SK-N-SH treated with all-trans-retinoic acid at 6 μM for 48 hours (cell line): ENCODE data around the gene PAQR5.
"Not testable (repeated sequence)": the region's sequence is repeated elsewhere in the genome, so short reads cannot be mapped to it uniquely, and the experiment has no call there.

Experiments used
- ATAC-seq: fragments of 200-7000 bp; cut with Tn5 transposase; 3 replicates; pipeline ENCODE4 v1.9.1; 2020; ENCODE audit warnings: mild to moderate bottlenecking, moderate library complexity
- ARNTL ChIP-seq: fragments of 450-650 bp; formaldehyde crosslinking; IDR thresholded peaks from 2 replicates; pipeline ENCODE4 v1.5.0; 2020; ENCODE audit warnings: low read depth, mild to moderate bottlenecking, moderate library complexity, borderline replicate concordance
- CSDC2 ChIP-seq: fragments of 250-450 bp; sonication (Bioruptor Pico); IDR thresholded peaks from 2 replicates; pipeline ENCODE4 v1.5.0; 2020; ENCODE audit warnings: mild to moderate bottlenecking, moderate library complexity
- ISL1 ChIP-seq: fragments of 250-450 bp; sonication (Bioruptor Pico); IDR thresholded peaks from 2 replicates; pipeline ENCODE4 v2.1.2; 2022; ENCODE audit warnings: mild to moderate bottlenecking, moderate library complexity
- OSR1 ChIP-seq: fragments of 250-450 bp; sonication (Bioruptor Pico); IDR thresholded peaks from 2 replicates; pipeline ENCODE4 v1.8.0; 2022; ENCODE audit warnings: moderate library complexity, mild to moderate bottlenecking, inconsistent platforms
- PATZ1 ChIP-seq: fragments of 250-450 bp; sonication (Bioruptor Pico); IDR thresholded peaks from 2 replicates; pipeline ENCODE4 v1.8.0; 2020; ENCODE audit warnings: mild to moderate bottlenecking, moderate library complexity, borderline replicate concordance
- POU6F1 ChIP-seq: fragments of 250-450 bp; sonication (Bioruptor Pico); IDR thresholded peaks from 2 replicates; pipeline ENCODE4 v1.8.0; 2021; ENCODE audit warnings: low read depth, mild to moderate bottlenecking, moderate library complexity, borderline replicate concordance
- PPARA ChIP-seq: fragments of 250-450 bp; sonication (Bioruptor Pico); IDR thresholded peaks from 2 replicates; pipeline ENCODE4 v1.5.0; 2020; ENCODE audit warnings: mild to moderate bottlenecking, borderline replicate concordance
- RARB ChIP-seq: fragments of 250-450 bp; sonication (Bioruptor Pico); IDR thresholded peaks from 2 replicates; pipeline ENCODE4 v1.8.0; 2021; ENCODE audit warnings: mild to moderate bottlenecking, moderate library complexity
- TSHZ2 ChIP-seq: fragments of 250-450 bp; sonication (Bioruptor Pico); IDR thresholded peaks from 2 replicates; pipeline ENCODE4 v1.5.0; 2020; ENCODE audit warnings: mild to moderate bottlenecking, moderate library complexity
- ZC3H10 ChIP-seq: fragments of 250-450 bp; sonication (Bioruptor Pico); IDR thresholded peaks from 2 replicates; pipeline ENCODE4 v1.5.1; 2021; ENCODE audit warnings: mild to moderate bottlenecking, moderate library complexity
- ZFP3 ChIP-seq: fragments of 250-450 bp; sonication (Bioruptor Pico); IDR thresholded peaks from 2 replicates; pipeline ENCODE4 v1.5.0; 2020; ENCODE audit warnings: mild to moderate bottlenecking, moderate library complexity
- ZNF565 ChIP-seq: fragments of 450-650 bp; formaldehyde crosslinking; conservative IDR thresholded peaks from 2 replicates; pipeline ENCODE4 v1.5.0; 2020; ENCODE audit warnings: low read depth, mild to moderate bottlenecking, moderate library complexity

The PAQR5 gene

GRCh38 chr15:69289342-69290146 lies 9.2 kb upstream of the PAQR5 start:
- ATAC-seq = no peak
- TF ChIP-seq PATZ1 (CRISPR knock-in tag) (no peak), TSHZ2 (CRISPR knock-in tag) (no peak), ZNF565 (CRISPR knock-in tag) (no peak), ISL1 (CRISPR knock-in tag) (no peak), OSR1 (no peak)

GRCh38 chr15:69290346-69291164 lies 8.2 kb upstream of the PAQR5 start:
- no peak for ATAC-seq
- TF ChIP-seq PPARA (CRISPR knock-in tag) (no peak), POU6F1 (CRISPR knock-in tag) (no peak), OSR1 (no peak)

GRCh38 chr15:69291651-69292050 lies 7.1 kb upstream of the PAQR5 start:
- not testable (repeated sequence) for ATAC-seq

- ATAC-seq = no peak
- no peak for TF ChIP-seq ARNTL (CRISPR knock-in tag)
Measured at GRCh38 chr15:69292826-69293420, 5.8 kb upstream of the PAQR5 start.

GRCh38 chr15:69293741-69294615 lies 4.7 kb upstream of the PAQR5 start:
- no peak for ATAC-seq
- TF ChIP-seq ARNTL (CRISPR knock-in tag) (no peak), TSHZ2 (CRISPR knock-in tag) (no peak), CSDC2 (CRISPR knock-in tag) (no peak), ZC3H10 (CRISPR knock-in tag) (no peak), ZFP3 (CRISPR knock-in tag) (no peak), RARB (CRISPR knock-in tag) (no peak), ISL1 (CRISPR knock-in tag) (no peak)
